Measurements from ENCODE around the gene LIN28A.

Gene LIN28A

GRCh38 chr1:26468911-26469310, 58.3 kb downstream of the LIN28A start:
- no peak for TF ChIP-seq ARNTL (CRISPR knock-in tag; IDR thresholded peaks at IDR 0.05; ENCODE audit: borderline replicate concordance, low read depth)
- TF ChIP-seq SNAI2 (CRISPR knock-in tag; IDR thresholded peaks at IDR 0.05): no peak
- no peak for TF ChIP-seq RARB (CRISPR knock-in tag; IDR thresholded peaks at IDR 0.05)
- TF ChIP-seq ZNF565 (CRISPR knock-in tag; conservative IDR thresholded peaks at IDR 0.05; ENCODE audit: low read depth): no peak
- no peak for TF ChIP-seq PPARA (CRISPR knock-in tag; IDR thresholded peaks at IDR 0.05; ENCODE audit: borderline replicate concordance)
- TF ChIP-seq OSR1 (CRISPR knock-in tag; IDR thresholded peaks at IDR 0.05): no peak
- TF ChIP-seq ZFP30 (CRISPR knock-in tag; IDR thresholded peaks at IDR 0.05): no peak
- no peak for TF ChIP-seq ZC3H10 (CRISPR knock-in tag; IDR thresholded peaks at IDR 0.05)
- ATAC-seq: no peak

DNA sequence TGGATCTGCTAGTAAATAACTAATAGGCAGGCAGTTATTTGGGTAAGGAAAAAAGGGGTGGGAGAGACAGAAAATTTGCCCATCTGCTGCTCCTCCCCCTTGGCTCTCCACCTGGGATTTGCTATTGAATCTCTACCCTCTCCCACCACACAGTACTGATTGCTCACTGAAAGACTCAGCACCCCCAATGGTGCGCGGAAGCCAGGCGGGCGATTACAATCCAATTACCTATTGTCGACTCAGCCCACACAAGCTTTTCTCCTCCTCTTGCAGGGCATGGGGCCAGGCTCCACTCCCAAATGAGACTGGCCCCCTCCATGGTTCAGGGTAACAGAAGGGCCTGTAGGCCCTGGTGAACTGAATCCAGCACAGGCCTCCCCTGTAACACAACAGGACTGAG, 58.9 kb downstream of the LIN28A start:
- TF ChIP-seq ZNF70 (CRISPR knock-in tag; IDR thresholded peaks at IDR 0.05): no peak
- TF ChIP-seq SNAI2 (CRISPR knock-in tag; IDR thresholded peaks at IDR 0.05): no peak
- TF ChIP-seq POU6F1 (CRISPR knock-in tag; IDR thresholded peaks at IDR 0.05; ENCODE audit: borderline replicate concordance, low read depth): no peak
- TF ChIP-seq, protein P1, sequence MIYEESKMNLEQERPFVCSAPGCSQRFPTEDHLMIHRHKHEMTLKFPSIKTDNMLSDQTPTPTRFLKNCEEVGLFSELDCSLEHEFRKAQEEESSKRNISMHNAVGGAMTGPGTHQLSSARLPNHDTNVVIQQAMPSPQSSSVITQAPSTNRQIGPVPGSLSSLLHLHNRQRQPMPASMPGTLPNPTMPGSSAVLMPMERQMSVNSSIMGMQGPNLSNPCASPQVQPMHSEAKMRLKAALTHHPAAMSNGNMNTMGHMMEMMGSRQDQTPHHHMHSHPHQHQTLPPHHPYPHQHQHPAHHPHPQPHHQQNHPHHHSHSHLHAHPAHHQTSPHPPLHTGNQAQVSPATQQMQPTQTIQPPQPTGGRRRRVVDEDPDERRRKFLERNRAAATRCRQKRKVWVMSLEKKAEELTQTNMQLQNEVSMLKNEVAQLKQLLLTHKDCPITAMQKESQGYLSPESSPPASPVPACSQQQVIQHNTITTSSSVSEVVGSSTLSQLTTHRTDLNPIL (CRISPR knock-in tag; IDR thresholded peaks at IDR 0.05; ENCODE audit: low read depth): no peak
- TF ChIP-seq ZNF565 (CRISPR knock-in tag; conservative IDR thresholded peaks at IDR 0.05; ENCODE audit: low read depth): no peak
- no peak for TF ChIP-seq PPARA (CRISPR knock-in tag; IDR thresholded peaks at IDR 0.05; ENCODE audit: borderline replicate concordance)
- no peak for TF ChIP-seq OSR1 (CRISPR knock-in tag; IDR thresholded peaks at IDR 0.05)
- TF ChIP-seq BACH2 (CRISPR knock-in tag; IDR thresholded peaks at IDR 0.05; ENCODE audit: borderline replicate concordance): no peak
- TF ChIP-seq CSRNP3 (CRISPR knock-in tag; IDR thresholded peaks at IDR 0.05): no peak
- no peak for TF ChIP-seq TOX (CRISPR knock-in tag; IDR thresholded peaks at IDR 0.05; ENCODE audit: borderline replicate concordance)
- no peak for TF ChIP-seq RARB (CRISPR knock-in tag; IDR thresholded peaks at IDR 0.05)
- TF ChIP-seq CSDC2 (CRISPR knock-in tag; IDR thresholded peaks at IDR 0.05): no peak
- no peak for TF ChIP-seq PATZ1 (CRISPR knock-in tag; IDR thresholded peaks at IDR 0.05; ENCODE audit: borderline replicate concordance)
- TF ChIP-seq TCF4 (CRISPR knock-in tag; IDR thresholded peaks at IDR 0.05; ENCODE audit: borderline replicate concordance): no peak
- no peak for ATAC-seq

DNA sequence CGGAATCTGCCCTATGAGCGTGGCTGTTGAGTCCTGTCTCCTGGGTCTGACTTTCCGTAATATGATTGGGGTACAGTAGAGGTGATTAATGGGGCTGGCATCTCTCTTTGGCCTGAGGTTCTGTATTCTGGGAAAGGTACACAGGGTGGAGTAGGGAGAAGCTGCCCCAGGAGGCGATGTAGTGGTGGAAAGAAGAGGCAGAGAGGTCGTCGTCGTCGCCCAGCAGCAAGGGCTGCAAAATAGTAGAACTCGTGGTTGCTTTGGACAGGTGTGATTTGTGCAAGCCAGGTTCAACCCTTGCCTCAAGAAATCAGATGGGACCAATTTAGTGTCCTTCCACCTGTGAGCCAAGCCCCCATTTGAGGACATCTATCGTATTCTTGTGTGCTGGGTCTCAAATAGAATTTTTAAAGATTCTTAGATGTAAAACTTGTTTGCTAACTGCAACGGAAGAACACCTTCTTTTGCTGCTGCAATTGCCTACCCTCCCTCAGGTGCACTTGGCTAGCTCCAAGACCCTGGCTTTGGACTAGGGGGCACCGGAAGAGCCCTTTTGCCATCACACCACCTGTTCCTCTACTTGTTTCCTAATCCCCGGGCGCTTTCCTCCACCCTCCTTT, 60.4 kb downstream of the LIN28A start:
- ATAC-seq: no peak
- TF ChIP-seq BACH2 (CRISPR knock-in tag; IDR thresholded peaks at IDR 0.05; ENCODE audit: borderline replicate concordance): no peak
- no peak for TF ChIP-seq ISL1 (CRISPR knock-in tag; IDR thresholded peaks at IDR 0.05)
- no peak for TF ChIP-seq TSHZ2 (CRISPR knock-in tag; IDR thresholded peaks at IDR 0.05)
- no peak for TF ChIP-seq TOX (CRISPR knock-in tag; IDR thresholded peaks at IDR 0.05; ENCODE audit: borderline replicate concordance)
- TF ChIP-seq ZNF70 (CRISPR knock-in tag; IDR thresholded peaks at IDR 0.05): no peak
- TF ChIP-seq TCF4 (CRISPR knock-in tag; IDR thresholded peaks at IDR 0.05; ENCODE audit: borderline replicate concordance): no peak
- TF ChIP-seq ZNF8 (CRISPR knock-in tag; IDR thresholded peaks at IDR 0.05): no peak
- TF ChIP-seq ZNF565 (CRISPR knock-in tag; conservative IDR thresholded peaks at IDR 0.05; ENCODE audit: low read depth): no peak
